GM18520 (cell line): ENCODE results near the gene ZBTB7C.

Experiments
- ATAC-seq: cut with Tn5 transposase; IDR thresholded peaks from one replicate; pipeline ENCODE4 v1.9.1; 2021; ENCODE audit not compliant: unreplicated experiment

ZBTB7C gene

GRCh38 chr18:48077291-48077690 lies 331.9 kb downstream of the ZBTB7C start:
- ATAC-seq, result no peak

DNA sequence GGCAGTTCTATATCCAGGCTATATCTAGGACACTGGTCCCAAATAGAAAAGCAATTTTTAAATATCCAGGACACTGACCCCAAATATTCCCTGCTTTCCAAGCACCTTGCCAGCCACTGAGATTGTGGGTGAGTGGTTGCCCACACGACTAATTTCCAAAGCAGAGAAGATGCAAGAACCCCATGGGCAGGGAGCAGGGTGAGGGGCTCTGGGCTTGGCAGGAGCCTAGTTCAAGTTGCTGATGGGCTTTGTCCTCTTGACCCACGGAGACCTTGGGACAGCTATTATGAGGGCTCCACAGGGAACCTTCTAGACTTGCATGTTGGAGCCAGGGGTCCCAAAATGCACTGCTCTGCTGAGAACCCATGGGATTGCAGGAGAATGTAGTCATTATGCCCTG lies 332.7 kb downstream of the ZBTB7C start:
- ATAC-seq, result no peak

DNA sequence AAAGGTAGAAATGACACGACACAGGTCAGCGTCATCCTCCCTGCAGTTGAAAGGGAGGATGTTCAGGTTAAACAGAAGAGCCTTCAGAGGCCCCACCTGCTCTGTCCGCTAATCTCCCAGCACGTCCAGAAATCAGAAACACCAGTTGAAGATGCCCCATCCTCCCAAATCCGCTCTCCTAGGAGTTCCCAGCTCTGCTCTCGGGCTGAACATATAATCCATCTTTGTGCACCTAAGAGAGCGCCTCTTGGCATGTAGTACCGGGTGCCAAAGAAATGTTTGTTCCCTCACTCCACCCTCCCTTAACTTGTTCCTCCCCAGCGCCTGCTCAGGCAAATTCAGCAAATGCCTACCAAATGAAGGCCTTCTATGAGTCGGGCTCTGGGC lies 333.5 kb downstream of the ZBTB7C start:
- ATAC-seq, result no peak

DNA sequence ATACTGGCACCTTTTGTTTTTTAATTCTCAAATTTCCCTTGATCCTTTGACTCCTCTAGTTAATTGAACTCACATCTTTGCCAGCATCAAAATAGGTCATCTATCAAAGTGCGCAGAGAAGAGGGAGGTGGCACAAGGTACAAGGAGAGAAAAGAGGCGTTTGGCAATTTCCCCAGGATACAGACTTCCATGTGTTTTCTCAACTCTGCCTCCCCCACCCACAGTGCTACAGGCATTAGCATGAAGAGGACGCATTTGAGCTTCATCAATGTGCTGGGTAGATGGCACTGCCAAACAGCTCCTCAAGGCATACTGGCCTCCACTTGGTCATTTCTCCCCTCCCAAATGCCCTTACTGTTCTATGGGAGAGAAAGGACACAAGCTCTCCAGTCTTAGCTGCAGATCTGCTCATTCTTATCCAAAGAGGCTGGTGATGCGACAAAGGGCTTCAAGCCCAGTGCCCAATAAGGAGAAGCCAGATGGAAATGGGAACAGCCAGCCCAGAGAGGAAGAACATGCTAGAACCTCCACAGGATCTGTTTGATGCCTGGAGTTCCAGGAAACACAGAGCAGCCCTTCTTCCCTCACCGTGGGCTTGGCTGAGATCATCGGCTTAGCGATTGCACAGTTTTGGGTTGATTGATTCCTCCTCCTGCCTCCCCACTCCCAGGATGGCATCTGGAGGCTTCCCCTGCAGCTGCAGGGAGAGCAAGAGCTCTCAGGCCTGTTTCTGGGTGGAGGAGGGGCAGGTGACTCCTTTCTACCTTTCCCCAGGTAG lies 334.1 kb downstream of the ZBTB7C start:
- no peak for ATAC-seq

GRCh38 chr18:48073211-48073930 lies 335.8 kb downstream of the ZBTB7C start:
- no peak for ATAC-seq

- ATAC-seq, result no peak
These were observed 336.6 kb downstream of the ZBTB7C start for GRCh38 chr18:48072428-48073204.

DNA sequence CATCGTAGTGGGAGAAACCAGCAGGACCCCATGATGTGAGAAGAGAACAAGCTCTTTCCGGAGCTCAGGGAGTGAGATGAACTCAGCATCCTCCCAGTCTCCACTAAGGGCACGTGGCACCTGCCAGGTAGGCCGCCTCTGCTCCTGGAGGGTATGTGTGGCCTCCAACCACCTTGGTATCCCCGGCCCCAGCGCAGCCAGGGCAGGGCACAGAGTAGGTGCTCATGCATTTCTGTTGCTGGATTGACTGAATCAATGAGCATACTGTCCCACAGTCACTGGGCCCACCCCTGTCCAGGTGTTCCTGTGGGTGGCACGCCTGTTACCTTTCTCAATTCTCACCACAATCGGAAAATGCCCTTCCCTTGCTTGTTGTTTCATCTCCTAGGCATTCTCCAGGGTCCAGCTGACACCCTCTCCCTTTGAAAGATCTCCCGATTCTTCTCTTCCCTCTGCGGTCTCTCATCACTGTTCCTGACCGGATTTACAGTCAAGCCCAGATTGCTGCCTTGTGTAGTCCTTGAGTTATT lies 340.2 kb downstream of the ZBTB7C start:
- ATAC-seq, result no peak

DNA sequence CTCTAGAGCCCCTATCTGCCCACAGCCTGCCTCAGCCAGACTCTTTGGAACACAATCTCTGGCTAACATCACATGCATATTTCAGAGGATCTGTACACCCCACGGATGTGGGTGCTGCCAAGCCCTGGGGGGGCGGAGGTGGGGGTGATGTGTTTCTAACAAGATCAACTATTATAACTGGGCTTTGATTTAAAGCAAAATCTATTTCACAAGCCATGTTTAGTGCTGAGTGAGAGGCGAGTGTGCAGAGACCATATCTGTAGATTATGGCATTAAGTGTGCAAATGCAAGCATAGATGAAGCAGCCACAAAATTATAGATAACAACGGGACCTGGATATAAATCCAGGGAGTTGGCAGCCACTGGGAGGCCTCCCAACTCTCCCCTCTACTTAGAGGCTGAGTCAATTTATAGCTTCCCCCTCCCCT lies 342.9 kb downstream of the ZBTB7C start:
- ATAC-seq, result no peak

GRCh38 chr18:48065601-48065995 lies 343.6 kb downstream of the ZBTB7C start:
- ATAC-seq, result no peak

GRCh38 chr18:48064978-48065600 lies 344.1 kb downstream of the ZBTB7C start:
- ATAC-seq, result no peak

DNA sequence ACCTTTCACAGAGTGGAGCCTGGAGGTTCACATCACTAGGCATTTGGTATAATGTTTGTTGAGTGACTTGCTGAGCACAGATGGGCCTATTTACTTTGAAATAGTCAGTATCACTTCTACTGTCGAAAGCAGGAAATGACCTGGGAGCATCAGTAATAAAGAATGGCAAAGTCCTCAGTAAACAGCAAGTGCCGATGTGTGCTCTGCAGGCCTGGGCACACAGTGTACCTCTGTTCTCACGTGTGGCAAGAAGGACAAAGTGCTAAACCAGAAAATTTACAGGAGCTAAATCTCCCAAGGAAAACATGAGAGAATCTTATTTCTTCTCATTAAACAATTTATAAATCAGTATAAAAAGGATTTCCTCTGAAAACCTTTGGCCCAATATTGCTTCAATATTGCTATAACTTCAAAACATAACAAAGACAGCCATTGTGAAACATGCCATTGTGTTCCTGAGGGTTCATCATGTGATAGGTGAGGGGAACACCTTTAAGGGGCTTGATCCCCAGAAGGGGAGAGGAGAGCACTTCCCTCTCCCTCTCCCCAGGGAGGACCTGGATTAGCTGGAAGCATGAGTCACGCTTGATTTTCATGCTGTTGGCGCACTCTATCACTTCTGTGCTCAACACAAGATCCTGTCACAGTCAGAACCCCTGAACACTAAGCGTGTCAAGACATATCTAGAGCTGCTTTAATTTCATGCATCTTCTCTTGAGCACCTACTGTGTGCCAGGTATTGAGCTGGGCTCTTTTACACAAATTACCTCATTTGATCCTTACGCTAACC lies 347.2 kb downstream of the ZBTB7C start:
- ATAC-seq, result no peak

GRCh38 chr18:48060970-48061369 lies 348.2 kb downstream of the ZBTB7C start:
- no peak for ATAC-seq

- no peak for ATAC-seq
These were observed 348.8 kb downstream of the ZBTB7C start for GRCh38 chr18:48060346-48060745.

- ATAC-seq, result no peak
These were observed 349.6 kb downstream of the ZBTB7C start for GRCh38 chr18:48059455-48060010.

- no peak for ATAC-seq
These were observed 350.7 kb downstream of the ZBTB7C start for GRCh38 chr18:48058486-48058885.

GRCh38 chr18:48057018-48057417 lies 352.2 kb downstream of the ZBTB7C start:
- ATAC-seq, result no peak

DNA sequence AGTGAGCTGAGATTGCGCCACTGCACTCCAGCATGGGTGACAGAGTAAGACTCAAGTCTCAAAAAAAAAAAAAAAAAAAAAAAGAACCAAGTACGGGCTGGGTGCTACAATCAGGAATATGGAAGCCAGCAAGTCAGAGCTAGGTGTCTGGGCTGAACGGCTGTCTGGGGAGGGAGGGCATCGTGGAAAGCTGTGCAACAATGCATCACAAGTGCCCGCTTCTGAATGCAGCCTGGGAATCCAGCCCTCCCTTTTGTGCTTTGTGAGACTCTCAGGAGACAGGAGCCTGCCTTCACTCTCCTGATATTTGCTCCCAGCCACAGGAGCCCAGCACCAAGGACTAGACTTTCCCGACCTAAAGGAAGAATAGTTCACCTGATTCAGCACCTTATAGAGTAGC lies 353.8 kb downstream of the ZBTB7C start:
- ATAC-seq, result no peak

DNA sequence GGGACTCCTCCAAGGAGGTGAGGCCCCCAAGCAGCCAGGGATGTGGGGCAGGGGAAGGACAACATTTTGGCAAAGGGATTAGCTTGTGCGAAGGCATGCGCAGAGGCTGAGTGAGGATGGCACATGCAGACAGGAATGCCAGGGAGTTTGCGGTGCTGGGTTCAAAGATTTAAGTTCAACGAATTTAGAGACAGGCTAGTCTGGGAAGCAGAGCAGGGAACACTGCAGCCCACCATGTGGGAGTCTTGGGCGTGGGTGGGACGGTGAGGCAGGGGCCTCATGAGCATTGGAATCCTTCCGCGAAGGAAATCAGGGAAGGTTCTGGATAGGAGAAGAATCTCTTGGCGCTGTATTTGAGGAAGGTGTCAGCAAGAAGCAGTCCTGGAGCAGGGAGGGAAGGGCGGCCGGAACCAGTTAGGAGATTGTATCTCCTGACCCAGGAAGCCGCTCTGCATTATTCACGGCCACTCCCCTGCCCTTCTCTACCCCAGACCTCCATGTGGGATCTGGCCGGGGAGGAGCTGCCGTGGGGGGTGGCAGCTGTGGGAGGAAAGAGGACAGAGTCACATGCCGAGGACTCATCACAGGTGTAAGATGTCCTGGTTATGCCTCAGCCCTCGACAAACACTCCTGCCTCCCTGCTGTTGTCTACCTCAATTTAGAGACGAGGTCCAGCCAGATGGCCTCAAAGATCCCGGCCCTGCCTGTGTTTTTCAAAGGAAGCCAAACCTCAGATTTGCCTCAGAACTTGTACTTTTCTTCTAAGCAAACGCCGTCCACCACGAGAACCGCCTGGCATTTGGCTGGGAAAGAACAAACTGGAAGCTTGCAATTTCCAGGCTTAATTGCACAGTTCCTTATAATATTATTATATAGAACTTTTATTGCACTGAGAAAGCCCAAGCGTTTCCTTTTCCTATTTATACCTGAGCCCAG lies 355.0 kb downstream of the ZBTB7C start:
- ATAC-seq, result no peak

GRCh38 chr18:48052842-48053241 lies 356.3 kb downstream of the ZBTB7C start:
- ATAC-seq, result no peak
